HEK293T (cell line): ENCODE data around the gene CIB4.

Source experiments
- FOXA1 ChIP-seq: fragments of 450-650 bp; IDR thresholded peaks from 2 replicates; pipeline ENCODE4 v1.6.1; 2016; ENCODE audit warnings: mild to moderate bottlenecking
- FOXM1 ChIP-seq: fragments of 450-650 bp; IDR thresholded peaks from 2 replicates; pipeline ENCODE4 v1.6.1; 2017; ENCODE audit warnings: mild to moderate bottlenecking, borderline replicate concordance
- LEF1 ChIP-seq: fragments of 450-650 bp; IDR thresholded peaks from 2 replicates; pipeline ENCODE4 v1.6.1; 2017; ENCODE audit warnings: mild to moderate bottlenecking, borderline replicate concordance
- NFRKB ChIP-seq: fragments of 450-650 bp; IDR thresholded peaks from 2 replicates; pipeline ENCODE4 v1.6.1; 2016; ENCODE audit warnings: mild to moderate bottlenecking, moderate library complexity

GRCh38 chr2:26535663-26536275 lies 105.4 kb downstream of the CIB4 start:
- TF ChIP-seq LEF1 (no peak), FOXA1 (no peak), NFRKB (no peak), FOXM1 (no peak)
